Measurements from ENCODE around the gene CCM2.

DNA sequence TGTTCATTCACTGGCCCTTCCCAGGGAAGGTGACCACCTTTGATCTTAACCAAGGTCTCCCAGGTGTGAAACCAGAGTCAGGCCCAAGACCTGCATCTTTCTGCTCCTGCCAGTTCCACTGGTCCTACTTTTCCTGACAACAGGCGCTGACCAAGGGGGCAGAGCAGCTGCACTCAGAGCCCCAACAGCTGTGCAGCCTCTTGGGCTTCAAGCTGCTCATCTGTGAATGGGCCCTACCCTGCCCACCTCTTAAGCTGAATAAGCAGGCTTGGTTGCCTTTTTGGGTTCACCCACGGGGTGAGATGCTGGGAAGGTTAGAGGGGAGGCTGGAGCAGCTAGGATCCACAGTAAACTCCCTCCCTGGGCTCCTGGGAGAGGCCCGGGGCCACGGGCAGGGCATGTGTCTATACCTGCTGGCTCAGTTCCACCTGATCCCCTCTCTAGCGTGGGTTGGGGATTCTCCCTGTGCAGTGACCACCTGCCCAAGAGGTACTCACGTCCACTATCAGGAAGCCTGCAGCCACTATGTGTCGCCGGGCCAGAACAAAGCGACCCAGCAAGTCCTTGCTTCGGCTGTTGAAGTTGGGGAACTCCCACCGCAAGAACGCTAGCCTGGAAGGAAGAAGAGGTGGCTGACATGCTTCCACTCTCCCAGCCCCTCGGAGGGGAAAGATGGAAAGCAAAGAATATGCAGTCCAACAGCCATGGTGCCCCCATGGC, 100.9 kb downstream of the CCM2 start:
- TF ChIP-seq, protein P1, sequence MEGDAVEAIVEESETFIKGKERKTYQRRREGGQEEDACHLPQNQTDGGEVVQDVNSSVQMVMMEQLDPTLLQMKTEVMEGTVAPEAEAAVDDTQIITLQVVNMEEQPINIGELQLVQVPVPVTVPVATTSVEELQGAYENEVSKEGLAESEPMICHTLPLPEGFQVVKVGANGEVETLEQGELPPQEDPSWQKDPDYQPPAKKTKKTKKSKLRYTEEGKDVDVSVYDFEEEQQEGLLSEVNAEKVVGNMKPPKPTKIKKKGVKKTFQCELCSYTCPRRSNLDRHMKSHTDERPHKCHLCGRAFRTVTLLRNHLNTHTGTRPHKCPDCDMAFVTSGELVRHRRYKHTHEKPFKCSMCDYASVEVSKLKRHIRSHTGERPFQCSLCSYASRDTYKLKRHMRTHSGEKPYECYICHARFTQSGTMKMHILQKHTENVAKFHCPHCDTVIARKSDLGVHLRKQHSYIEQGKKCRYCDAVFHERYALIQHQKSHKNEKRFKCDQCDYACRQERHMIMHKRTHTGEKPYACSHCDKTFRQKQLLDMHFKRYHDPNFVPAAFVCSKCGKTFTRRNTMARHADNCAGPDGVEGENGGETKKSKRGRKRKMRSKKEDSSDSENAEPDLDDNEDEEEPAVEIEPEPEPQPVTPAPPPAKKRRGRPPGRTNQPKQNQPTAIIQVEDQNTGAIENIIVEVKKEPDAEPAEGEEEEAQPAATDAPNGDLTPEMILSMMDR (IDR thresholded peaks at IDR 0.05): no peak
- no peak for TF ChIP-seq POLR2AphosphoS5 (IDR thresholded peaks at IDR 0.05)
- TF ChIP-seq POLR2A (IDR thresholded peaks at IDR 0.05): no peak
- no peak for TF ChIP-seq EP300 (IDR thresholded peaks at IDR 0.05)
